Activated CD4-positive, alpha-beta T cell treated with anti-CD3 and anti-CD28 coated beads, Interleukin-2, amount 50 U/mL, for 4 hours (primary cell): ENCODE results near the gene WHRN.

ENCODE experiments used
- DNase-seq, 2 experiments: peaks; one replicate each; pipeline ENCODE4 v3.0.0-alpha.2; 2020

The WHRN gene

GRCh38 chr9:114446672-114447450 is 58.4 kb downstream of the WHRN start:
- no peak for DNase-seq

- no peak for DNase-seq
These were observed 59.2 kb downstream of the WHRN start for GRCh38 chr9:114446036-114446435.

- DNase-seq, result no peak
These were observed 59.7 kb downstream of the WHRN start for GRCh38 chr9:114445616-114446015.

GRCh38 chr9:114442022-114442421 is 63.3 kb downstream of the WHRN start:
- DNase-seq, result no peak

GRCh38 chr9:114437401-114437893 is 67.8 kb downstream of the WHRN start:
- DNase-seq, result no peak

GRCh38 chr9:114434878-114435311 is 70.4 kb downstream of the WHRN start:
- DNase-seq, result no peak

GRCh38 chr9:114433720-114434255 is 71.5 kb downstream of the WHRN start:
- no peak for DNase-seq

- DNase-seq, result no peak
These were observed 72.2 kb downstream of the WHRN start for GRCh38 chr9:114433086-114433485.

- no peak for DNase-seq
These were observed 72.8 kb downstream of the WHRN start for GRCh38 chr9:114432323-114433067.

GRCh38 chr9:114431770-114432169 is 73.5 kb downstream of the WHRN start:
- DNase-seq, result no peak

- no peak for DNase-seq
These were observed 74.3 kb downstream of the WHRN start for GRCh38 chr9:114431003-114431402.

GRCh38 chr9:114430457-114430856 is 74.8 kb downstream of the WHRN start:
- DNase-seq, result no peak

- no peak for DNase-seq
These were observed 75.8 kb downstream of the WHRN start for GRCh38 chr9:114429488-114429887.

GRCh38 chr9:114428466-114428865 is 76.8 kb downstream of the WHRN start:
- no peak for DNase-seq

GRCh38 chr9:114427644-114428043 is 77.6 kb downstream of the WHRN start:
- DNase-seq, result no peak

GRCh38 chr9:114426046-114426948 is 79.0 kb downstream of the WHRN start:
- DNase-seq, result no peak

GRCh38 chr9:114425126-114425525 is 80.1 kb downstream of the WHRN start:
- DNase-seq, result no peak

GRCh38 chr9:114424126-114424525 is 81.1 kb downstream of the WHRN start:
- DNase-seq, result no peak

- DNase-seq, result no peak
These were observed 82.1 kb downstream of the WHRN start for GRCh38 chr9:114423181-114423580.

GRCh38 chr9:114421147-114421546 is 84.1 kb downstream of the WHRN start:
- no peak for DNase-seq

- no peak for DNase-seq
These were observed 85.5 kb downstream of the WHRN start for GRCh38 chr9:114419796-114420195.

GRCh38 chr9:114418053-114418452 is 87.2 kb downstream of the WHRN start:
- DNase-seq, result no peak

GRCh38 chr9:114417511-114417910 is 87.8 kb downstream of the WHRN start:
- no peak for DNase-seq
